ENCODE results near the gene ANKS6.

- TF ChIP-seq CTCF (IDR thresholded peaks at IDR 0.05; ENCODE audit: control extremely low read depth in 1 of 3, insufficient read depth in 1 of 3, low read depth in 1 of 3, low read length in 3 of 3): no peak
- TF ChIP-seq, protein P1, sequence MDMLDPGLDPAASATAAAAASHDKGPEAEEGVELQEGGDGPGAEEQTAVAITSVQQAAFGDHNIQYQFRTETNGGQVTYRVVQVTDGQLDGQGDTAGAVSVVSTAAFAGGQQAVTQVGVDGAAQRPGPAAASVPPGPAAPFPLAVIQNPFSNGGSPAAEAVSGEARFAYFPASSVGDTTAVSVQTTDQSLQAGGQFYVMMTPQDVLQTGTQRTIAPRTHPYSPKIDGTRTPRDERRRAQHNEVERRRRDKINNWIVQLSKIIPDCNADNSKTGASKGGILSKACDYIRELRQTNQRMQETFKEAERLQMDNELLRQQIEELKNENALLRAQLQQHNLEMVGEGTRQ (IDR thresholded peaks at IDR 0.05; ENCODE audit: low read length): no peak
- no peak for TF ChIP-seq ASH2L (IDR thresholded peaks at IDR 0.05; ENCODE audit: low read length)
- TF ChIP-seq POLR2AphosphoS5 (IDR thresholded peaks at IDR 0.05; ENCODE audit: low read depth, low read length): no peak
- TF ChIP-seq NANOG (IDR thresholded peaks at IDR 0.05; ENCODE audit: insufficient read depth, low read depth, low read length, poor library complexity, severe bottlenecking): no peak
- no peak for TF ChIP-seq CBX8 (IDR thresholded peaks at IDR 0.05; ENCODE audit: borderline replicate concordance, low read depth, low read length)
These were observed 14.6 kb downstream of the ANKS6 start for GRCh38 chr9:98781588-98782383.

Data from H1 (cell line).